ENCODE results near the gene NUMA1.

GRCh38 chr11:72120930-72121329 lies 40.6 kb upstream of the NUMA1 start:
- TF ChIP-seq, protein P1, sequence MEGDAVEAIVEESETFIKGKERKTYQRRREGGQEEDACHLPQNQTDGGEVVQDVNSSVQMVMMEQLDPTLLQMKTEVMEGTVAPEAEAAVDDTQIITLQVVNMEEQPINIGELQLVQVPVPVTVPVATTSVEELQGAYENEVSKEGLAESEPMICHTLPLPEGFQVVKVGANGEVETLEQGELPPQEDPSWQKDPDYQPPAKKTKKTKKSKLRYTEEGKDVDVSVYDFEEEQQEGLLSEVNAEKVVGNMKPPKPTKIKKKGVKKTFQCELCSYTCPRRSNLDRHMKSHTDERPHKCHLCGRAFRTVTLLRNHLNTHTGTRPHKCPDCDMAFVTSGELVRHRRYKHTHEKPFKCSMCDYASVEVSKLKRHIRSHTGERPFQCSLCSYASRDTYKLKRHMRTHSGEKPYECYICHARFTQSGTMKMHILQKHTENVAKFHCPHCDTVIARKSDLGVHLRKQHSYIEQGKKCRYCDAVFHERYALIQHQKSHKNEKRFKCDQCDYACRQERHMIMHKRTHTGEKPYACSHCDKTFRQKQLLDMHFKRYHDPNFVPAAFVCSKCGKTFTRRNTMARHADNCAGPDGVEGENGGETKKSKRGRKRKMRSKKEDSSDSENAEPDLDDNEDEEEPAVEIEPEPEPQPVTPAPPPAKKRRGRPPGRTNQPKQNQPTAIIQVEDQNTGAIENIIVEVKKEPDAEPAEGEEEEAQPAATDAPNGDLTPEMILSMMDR (IDR thresholded peaks at IDR 0.05) = no peak
- TF ChIP-seq POLR2A (IDR thresholded peaks at IDR 0.05) = no peak
